Urothelium cell line (cell line): ENCODE data around the gene ASTN2.

Experiments
- DNase-seq: peaks from one replicate; pipeline ENCODE4 v3.0.0; 2011; ENCODE audit warnings: low spot score, mixed read lengths
- FAIRE-seq: peaks from 2 replicates; lab custom pipeline; 2011; peaks lifted over from hg19 to GRCh38; lab: Jason Lieb, UNC

Gene ASTN2

DNA sequence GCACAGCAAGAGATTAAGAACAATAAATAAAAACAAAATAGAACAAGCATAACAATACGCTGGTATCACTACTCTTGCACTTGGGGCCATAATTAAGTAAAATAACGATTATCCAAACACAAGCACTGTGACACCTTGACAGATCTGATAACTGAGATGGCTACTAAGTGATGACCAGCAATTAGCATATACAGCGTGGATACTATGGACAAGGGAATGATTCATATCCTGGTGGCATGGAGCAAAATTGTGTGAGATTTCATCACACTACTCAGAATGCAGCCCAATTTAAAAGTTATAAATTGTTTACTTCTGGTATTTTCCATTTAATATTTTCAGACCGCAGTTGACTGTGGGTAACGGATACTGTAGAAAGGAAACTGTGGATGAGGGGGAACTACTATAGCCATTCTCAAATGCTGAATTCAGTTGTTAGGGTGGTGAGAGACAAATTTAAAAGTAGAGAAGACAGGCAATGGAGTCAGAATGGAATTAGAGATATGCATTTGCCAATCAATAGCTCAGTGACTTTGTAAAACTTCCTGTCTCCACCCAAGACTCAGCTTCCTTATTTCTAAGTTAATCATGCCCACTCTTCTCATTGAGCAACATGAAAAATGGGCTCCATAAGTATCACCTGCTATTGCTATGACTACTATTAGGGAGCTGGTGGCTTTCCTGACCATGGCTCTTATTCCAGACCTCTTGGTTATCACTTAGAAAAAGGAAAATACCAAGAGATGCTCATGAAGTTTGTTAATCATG, 427.0 kb downstream of the ASTN2 start:
- no peak for DNase-seq
- no peak for FAIRE-seq

DNA sequence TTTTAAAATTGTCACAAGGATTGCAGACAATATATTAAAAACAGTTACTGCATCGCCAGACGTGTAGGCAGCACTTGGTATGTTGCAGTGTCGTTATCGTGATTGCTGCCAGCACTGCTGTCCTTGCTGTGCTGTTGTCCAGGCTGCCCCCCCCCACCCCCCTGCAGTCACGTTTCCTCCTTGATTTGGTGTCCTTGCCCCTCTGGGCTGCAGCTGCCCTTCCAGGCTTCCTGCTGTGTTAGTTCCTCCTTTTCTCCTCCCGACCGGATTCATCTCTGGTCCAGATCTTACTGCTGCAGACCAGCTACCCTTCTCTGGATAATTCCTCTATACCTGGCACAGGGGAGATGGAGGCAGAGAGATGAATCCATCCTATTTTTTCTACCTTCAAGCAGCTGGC, 428.8 kb downstream of the ASTN2 start:
- DNase-seq: no peak
- no peak for FAIRE-seq

DNA sequence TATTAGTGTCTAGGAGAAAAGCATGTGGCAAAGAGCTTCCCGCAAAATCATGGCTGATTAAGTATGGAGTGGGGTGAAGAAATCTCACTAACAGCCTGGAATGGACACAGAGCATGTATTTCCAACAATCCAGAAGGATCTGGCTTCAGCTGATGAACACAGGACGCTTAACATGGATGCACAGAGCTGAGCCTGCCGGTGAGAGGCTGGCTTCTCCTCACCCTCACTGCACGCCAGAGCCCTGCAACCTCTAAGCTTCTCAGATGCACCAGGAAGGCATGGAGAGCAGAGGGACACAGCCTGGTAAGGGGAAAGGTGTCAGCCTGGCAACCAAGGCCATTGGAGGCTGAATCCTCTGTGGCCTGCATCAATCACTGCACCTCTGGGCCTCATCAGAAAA, 429.3 kb downstream of the ASTN2 start:
- no peak for DNase-seq
- no peak for FAIRE-seq

DNA sequence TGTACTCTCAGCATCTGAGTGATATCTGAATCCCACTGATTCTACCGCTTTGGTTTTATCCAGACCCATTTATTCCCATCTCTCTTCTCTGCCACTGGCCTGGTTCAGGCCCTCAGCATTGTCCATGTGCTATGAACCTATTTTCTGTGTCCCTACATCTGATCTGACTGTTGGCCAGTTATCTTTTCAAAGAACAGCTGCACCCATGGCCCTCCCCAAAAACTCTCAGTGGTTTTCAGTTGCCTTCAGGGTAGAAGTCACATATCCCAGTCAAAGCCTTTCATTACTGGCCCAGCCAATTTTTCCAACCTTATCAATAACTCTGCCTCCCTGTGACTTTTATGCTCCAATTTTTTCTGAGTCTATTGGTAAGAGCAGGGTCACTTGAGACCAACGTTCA, 430.7 kb downstream of the ASTN2 start:
- no peak for FAIRE-seq
- no peak for DNase-seq

DNA sequence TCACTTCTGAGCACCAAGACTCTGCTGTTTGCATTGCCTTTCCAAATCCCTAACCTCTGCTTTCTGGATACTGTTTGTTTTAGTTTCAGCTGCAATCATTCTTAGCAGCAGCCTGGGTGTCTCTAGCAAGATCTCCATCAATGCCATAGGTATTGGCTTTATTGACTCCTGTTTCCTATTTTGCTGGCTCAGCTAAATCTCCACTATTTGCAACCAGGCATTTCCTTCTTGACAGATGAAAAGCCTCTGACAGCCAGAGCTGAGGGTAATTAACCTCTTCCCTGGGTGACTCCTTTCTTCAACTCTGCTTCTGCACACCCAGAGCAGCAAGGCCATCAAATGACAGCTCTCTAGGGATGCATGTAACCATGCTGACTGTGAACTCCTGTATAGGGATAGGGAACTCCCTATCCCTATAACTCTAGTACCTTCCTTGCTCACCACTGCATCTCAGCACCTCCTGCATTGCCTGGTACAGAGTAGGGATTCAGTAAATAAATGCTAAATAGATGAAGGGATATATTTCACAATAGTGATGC, 434.2 kb downstream of the ASTN2 start:
- FAIRE-seq: no peak

DNA sequence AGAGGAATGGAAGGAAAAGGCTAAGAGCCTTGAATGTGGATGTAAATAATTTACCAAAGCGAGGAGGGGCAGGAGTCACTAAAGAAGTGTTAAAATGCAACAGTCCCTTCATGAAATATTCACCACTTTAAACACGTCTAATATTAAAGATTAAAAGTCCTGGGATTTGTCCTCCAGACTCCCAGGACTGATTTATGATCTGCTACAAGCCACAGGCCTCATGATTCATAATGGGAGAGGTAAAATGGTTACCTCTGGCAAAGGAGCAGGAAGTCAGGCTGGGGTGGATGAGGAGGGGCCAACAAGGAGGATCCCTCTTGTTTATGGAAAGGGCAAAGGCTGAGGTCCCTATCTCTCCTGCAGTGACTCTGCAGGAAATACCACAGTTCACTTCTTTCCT, 435.4 kb downstream of the ASTN2 start:
- FAIRE-seq (no peak), DNase-seq (peak; percentile 60)

More for the DNA sequence above, 434.2 kb downstream of the ASTN2 start:
- no peak for DNase-seq

DNA sequence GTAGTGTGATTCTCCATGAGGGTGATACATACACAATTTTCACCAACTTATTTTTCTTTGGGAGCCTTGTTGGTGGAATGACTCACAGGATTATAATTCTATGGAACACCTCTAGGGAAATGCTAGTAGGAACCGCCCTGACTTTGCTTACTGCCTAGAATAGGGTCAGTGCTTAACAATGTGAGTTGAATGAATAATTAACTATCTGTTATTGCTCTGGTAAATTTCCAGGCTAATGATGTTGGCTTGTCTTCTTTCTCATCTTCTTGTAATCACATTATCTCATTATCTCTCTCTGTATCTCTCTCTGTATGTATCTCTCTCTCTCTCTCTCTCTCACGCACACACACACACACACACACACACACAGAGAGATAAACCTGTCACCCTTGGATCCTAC, 436.7 kb downstream of the ASTN2 start:
- DNase-seq (peak; percentile 43), FAIRE-seq (no peak)

DNA sequence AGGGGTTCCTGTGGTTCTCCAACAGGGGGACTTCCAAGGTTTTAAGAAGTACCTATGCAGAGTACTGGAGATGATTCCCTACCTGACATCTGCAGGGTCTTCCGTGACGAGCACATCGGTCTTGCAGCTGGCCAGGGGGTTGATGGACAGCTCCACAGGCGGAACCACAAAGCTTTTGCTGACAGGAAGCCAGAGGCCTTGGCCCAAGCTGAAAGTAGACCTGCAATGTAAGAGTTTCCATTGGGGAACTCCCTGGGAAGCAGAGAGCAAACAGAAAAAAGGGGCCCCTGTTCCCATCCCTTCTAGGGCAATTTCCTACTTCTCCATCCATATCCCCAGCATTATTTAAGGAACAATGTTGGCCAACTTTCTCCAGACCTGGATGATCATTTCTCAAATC, 439.7 kb downstream of the ASTN2 start:
- no peak for FAIRE-seq
- DNase-seq: no peak

DNA sequence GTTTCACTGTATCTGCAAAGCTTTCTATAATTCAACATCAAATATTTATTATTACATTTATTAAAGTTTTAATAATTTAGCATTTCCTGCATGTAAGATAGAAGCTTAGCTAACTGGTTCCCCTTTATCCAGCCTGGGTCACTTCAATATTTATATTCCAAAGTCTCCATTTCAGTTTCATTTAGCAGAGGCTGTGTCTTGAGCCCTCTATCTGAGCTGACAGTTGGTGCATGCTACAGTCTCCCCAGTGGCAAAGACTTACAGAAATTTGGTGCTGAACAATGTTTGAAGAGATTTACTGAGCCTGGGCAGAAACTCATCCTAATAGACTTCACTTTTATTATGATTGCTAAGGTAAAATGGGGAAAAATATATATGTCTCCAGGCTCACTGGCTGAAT, 448.7 kb downstream of the ASTN2 start:
- no peak for FAIRE-seq
- DNase-seq: no peak

DNA sequence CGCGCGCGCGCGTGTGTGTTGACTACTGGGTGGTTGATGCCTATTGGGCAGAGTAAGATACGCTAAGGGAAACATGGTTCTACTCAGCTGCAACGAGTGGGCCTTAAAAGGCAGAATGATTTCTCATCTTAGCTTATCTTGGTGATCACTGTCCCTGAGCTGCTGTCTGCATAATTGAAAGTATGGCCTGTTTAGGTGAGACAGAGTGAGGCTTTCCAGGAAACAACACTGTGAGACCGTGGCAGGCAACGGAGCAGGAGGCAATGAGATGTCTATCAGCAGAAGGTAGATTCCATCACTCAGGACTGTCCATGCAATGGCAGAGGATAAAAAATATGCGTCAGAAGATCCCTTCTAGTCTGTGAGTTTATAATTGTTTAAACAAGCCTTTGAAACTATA, 450.6 kb downstream of the ASTN2 start:
- DNase-seq (no peak), FAIRE-seq (no peak)

DNA sequence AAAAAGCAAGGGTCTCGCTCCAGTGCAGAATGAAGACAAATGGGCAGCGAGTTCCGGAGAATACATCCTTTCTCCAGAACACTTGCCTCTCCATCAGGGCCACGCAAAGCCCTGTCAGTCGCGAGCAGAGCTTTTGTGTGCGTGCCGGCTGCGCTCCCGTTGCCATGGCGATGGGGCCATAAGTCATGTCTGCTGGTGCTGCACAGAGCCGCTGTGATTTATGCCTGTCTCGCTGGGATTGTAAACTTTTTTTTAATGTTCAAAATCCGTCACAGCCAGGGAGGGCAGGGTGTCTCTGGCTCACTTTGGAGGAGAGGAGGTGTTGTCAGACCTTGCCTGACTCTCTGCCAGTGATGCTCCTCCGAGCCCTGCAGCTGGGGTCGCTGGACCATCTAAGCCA, 455.0 kb downstream of the ASTN2 start:
- FAIRE-seq (no peak), DNase-seq (no peak)

DNA sequence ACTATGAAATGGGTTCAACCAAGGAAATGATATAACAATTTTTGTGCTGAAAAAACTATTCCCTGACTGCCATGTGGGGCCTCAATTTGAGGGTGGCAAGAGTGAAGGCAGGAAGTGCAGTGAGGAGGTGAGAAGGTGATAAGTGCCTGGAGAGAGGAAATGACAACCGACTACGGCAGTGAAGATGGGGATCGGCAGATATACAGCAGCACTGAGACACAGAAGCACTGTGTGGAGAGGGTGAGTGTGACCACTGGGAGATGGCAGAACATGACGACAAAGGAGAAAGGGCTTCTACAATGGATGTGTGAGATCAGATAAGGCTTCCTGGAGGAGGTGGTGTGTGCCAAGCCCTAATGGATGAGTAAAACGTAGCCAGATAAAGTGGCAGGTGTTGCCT, 456.0 kb downstream of the ASTN2 start:
- DNase-seq: no peak
- no peak for FAIRE-seq

DNA sequence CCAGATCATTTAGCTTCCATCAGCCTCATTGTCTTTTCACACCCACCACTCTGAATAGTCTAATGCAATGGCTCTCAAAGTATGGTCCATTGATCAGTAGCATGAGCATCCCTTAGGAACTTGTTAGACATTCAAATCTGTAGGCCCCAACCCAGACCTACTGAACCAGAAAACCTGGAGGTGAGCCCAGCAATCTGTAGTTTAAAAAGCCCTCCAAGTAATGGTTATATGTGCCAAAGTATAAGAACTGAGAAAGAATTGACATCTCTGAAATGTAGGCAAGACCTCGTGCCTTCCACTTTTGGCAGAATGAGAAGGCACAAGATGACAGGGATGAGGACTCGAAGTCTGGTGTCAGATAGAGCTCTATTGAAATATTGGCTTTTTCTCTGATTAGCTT, 460.1 kb downstream of the ASTN2 start:
- FAIRE-seq: no peak
- DNase-seq: no peak

DNA sequence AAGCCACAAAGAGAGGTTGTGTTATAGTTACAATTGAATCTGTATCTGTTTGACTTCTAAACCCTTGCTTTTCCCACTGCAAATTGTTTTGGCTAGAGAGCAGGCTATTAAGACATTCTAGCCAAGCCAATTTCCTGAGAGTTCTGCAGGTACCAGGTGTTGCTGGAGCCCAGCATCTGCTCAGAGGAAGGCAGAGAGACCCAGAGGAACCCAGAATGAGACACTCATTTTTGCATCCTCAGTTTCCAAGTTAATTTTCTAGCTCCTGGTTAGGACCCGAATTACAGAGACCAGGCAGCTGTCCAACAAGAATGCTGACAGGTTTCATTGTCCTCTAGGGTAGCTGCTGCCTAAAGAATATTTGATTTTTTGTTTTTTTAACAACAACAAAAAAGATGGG, 461.6 kb downstream of the ASTN2 start:
- DNase-seq (no peak), FAIRE-seq (no peak)

DNA sequence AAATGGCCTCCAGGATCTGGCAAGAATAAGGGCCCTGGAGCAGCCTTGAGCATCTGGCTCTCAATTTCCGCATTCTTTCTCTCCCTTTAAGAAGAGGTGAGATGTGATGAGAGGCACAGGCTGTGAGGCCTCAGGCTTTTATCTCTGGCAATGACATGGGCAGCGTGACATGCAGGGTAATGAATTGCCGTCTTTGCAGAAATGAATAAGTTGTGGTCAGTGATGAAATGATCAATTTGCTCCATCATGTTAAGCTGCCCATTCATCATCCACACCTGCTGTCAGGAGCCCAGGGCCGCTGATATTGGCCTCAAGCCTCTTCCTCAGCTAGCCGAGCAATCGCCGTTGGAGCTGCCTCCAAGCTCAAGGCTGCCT, 462.4 kb downstream of the ASTN2 start:
- DNase-seq (peak; percentile 24), FAIRE-seq (no peak)

DNA sequence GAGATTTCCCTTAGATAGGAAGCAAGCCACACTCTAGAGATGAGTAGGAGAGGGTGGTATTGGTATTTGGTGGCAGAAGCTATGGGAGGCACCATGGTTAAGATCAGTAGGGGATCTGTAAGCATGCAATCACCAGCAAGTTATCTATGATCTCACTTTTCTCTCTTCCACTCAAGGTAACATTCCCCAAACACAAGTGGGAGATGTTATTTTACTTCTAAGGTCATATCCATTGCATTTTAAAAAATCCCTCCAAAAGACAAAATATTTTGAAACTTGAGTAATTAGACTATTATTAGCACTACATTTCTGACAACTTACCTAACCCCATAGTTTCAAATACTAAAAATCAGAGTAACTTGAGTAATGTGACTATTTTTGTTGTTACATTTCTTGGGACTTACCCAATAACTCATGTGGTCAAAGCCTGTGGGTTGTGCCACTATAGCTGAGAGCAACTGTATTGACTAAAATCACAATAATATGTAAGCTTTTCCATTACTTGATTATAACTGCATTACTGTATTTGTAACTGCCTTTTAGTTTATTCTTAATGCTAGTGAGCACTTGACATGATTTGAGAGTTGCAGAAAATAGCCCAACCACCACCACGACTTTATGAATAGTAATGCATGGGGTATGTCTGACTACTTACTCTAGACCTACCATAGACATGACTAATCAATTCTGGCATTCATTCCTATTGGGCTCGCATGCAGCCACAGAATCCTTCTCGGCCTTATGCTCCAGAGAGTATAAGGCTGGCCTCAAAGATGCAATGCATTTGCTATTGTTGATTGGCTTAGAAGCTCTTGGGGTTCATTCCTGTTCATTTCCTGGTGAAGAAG, 463.0 kb downstream of the ASTN2 start:
- FAIRE-seq (no peak), DNase-seq (peak; percentile 63)

DNA sequence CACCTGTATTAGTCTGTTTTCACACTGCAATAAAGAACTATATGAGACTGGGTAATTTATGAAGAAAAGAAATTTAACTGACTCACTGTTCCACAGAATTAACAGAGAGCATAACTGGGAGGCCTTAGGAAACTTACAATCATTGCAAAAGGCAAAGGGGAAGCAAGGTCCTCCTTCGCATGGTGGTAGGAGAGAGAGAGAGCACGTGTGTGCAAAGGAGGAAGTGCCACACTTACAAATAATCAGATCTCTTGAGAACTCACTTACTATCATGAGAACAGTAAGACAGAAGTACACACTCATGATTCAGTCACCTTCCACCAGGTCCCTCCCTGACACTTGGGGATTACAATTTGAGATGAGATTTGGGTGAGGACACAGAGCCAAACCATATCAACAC, 469.0 kb downstream of the ASTN2 start:
- no peak for DNase-seq
- no peak for FAIRE-seq

DNA sequence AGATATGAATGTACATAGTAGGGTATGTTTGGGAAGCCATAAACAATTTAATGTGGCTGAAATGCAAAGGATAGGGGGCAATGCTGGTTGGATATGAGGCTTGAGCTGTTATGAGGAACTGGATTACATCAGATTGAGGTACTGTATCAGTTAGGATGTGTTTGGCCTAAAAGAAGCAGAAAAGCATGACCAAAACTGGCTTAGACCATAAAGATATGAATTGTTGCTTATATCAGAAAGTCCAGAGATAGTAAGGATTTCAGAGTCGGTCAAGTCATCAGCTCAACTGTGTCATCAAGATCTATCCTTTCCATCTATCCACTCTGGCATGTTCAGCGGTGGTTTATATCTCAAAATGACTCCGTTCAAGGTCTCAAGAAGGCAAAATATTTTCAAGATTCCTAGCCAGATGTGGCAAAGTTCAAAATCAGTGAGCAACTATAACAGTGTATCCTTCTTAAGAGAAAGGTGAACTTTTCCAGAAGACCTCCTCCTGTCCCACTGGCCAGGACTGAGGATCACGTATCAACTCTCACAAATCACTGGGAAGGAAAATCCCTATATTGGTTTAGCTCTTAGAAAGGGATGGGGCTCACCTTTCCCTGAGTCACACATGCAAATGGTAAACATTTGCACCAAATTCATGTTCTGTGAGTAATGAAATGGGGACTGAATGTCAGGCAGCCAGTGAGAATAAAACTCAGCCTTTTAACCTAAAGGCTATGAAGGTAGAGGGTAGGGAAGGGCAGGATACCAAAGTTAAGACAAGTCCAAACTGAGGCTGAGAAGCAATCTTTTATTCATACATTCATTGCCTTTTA, 469.9 kb downstream of the ASTN2 start:
- no peak for DNase-seq
- FAIRE-seq: no peak

DNA sequence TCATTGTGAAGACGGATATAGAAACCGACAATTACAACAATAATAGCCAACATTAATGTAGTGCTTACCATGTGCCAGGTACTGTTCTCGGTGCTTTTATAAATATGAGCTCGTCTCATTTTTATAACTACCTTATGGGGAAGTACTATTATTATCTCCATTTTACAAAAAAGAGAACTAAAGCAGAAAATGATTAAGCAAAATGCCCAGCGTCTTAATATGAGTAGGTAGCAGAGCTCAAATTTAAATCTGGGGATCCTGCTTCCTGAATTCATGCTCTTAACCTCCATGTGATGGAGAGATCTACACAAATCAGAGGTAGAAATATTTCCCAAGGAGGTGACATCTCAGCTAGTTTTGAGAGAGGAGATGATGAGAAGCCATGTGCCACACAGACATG, 470.9 kb downstream of the ASTN2 start:
- DNase-seq (no peak), FAIRE-seq (no peak)

DNA sequence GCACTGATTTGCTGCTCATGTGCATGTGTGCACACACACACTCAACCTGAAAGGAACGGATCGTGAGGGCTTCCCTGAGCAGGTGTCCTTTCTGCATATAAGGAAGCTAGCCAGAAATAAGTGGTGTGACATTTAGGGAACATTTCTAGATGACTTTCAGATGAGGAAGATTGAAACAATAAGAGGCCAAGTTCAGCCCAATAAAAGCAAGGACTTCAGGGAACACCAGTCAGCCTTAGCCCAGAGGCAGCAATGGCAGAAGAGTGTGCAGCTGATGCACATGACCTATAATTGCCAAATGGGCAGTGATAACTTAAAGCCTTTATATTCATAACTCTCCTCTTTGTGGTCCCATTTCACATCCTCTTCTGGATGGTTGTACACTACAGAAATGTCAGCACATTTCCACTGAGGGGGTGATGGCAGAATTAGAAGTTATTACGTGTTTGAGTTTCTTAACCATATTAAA, 472.2 kb downstream of the ASTN2 start:
- no peak for DNase-seq
- FAIRE-seq: no peak

DNA sequence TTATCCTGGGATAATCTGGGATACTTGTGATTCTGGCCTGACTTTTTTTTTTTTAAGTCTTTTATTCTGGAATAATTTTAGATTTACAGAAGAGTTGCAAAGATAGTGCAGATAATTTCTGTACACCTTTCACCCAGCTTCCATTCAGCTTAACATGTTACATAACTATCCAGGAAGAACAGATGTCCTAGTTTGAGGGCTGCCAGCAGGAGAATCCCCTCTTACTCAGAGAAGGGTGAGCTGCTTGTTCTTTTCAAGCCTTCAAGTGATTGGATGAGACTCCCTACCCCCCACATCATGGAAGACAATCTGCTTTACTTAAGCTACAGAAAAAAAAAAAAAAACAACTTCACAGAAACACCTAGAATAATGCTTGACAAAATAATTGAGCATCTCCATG, 473.6 kb downstream of the ASTN2 start:
- FAIRE-seq: no peak

More for the DNA sequence above, 473.6 kb downstream of the ASTN2 start:
- DNase-seq: no peak
